Hepatocyte (in vitro differentiated cells): Measurements from ENCODE around the gene DDX52. TPM values are rescaled to one million over a fixed set of nuclear protein-coding genes. Genes with fewer than 3 reads are reported as not detected.
"Not testable (repeated sequence)": the region's sequence is repeated elsewhere in the genome, so short reads cannot be mapped to it uniquely, and the experiment has no call there.

Experiments
- DNase-seq: peaks from one replicate; pipeline ENCODE4 v3.0.0-alpha.2; 2016; ENCODE audit warnings: low spot score
- H2AFZ ChIP-seq: fragments of 200-600 bp; sonication (generic); 2 replicates; pipeline ENCODE4 v1.6.0; 2016; ENCODE audit warnings: antibody characterized with exemption, mild to moderate bottlenecking
- H3K27ac ChIP-seq: fragments of 200-600 bp; sonication (generic); 2 replicates; pipeline ENCODE4 v1.5.1; 2016; ENCODE audit warnings: mild to moderate bottlenecking
- H3K27me3 ChIP-seq: fragments of 200-600 bp; sonication (generic); 2 replicates; pipeline ENCODE4 v1.6.1; 2016
- H3K36me3 ChIP-seq: fragments of 200-600 bp; sonication (generic); replicated peaks from 2 replicates; pipeline ENCODE4 v1.5.1; 2016; ENCODE audit warnings: low read depth; ENCODE audit not compliant: insufficient read depth
- H3K4me1 ChIP-seq: fragments of 200-600 bp; sonication (generic); 2 replicates; pipeline ENCODE4 v1.5.1; 2016; ENCODE audit warnings: mild to moderate bottlenecking, moderate library complexity; ENCODE audit not compliant: insufficient read depth
- H3K4me2 ChIP-seq: fragments of 200-600 bp; sonication (generic); 2 replicates; pipeline ENCODE4 v1.6.0; 2016
- H3K4me3 ChIP-seq: fragments of 200-600 bp; sonication (generic); 2 replicates; pipeline ENCODE4 v1.5.1; 2016; ENCODE audit warnings: mild to moderate bottlenecking
- H3K79me2 ChIP-seq: fragments of 200-600 bp; sonication (generic); 2 replicates; pipeline ENCODE4 v1.6.0; 2017; ENCODE audit warnings: mild to moderate bottlenecking
- H3K9me2 ChIP-seq: fragments of 200-600 bp; sonication (generic); replicated peaks from 2 replicates; pipeline ENCODE4 v1.6.0; 2017; ENCODE audit warnings: mild to moderate bottlenecking; ENCODE audit not compliant: insufficient read depth
- H3K9me3 ChIP-seq: fragments of 200-600 bp; sonication (generic); 2 replicates; pipeline ENCODE4 v1.5.1; 2016; ENCODE audit warnings: low read depth, mild to moderate bottlenecking
- H4K20me1 ChIP-seq: fragments of 200-600 bp; sonication (generic); 2 replicates; pipeline ENCODE4 v1.6.0; 2016; ENCODE audit warnings: mild to moderate bottlenecking; ENCODE audit not compliant: insufficient read depth, poor library complexity, severe bottlenecking
- EZH2 ChIP-seq: fragments of 200-600 bp; sonication (generic); IDR thresholded peaks from 2 replicates; pipeline ENCODE4 v1.6.1; 2016; ENCODE audit warnings: antibody characterized with exemption, mild to moderate bottlenecking, borderline replicate concordance
- EZH2phosphoT487 ChIP-seq: fragments of 200-600 bp; sonication (generic); IDR thresholded peaks from one replicate; pipeline ENCODE4 v1.6.1; 2018; ENCODE audit warnings: antibody characterized with exemption, mild to moderate bottlenecking, low read depth, moderate library complexity; ENCODE audit not compliant: unreplicated experiment, severe bottlenecking
- WGBS: methylation state at CpG from one replicate; pipeline ENCODE4 v1.1.6; 2016; ENCODE audit warnings: low lambda C conversion rate; ENCODE audit errors: missing lambda C conversion rate; 5-methylcytosine and 5-hydroxymethylcytosine counted together
- polyA plus RNA-seq: library from polyadenylated mRNA; unstranded; fragments of >200 nt; fragmentation: Nextera tagmentation; extraction: Ambion mirVana; gene quantifications from 2 replicates; pipeline ENCODE4 v1.2.1, GENCODE V29; 2016
- total RNA-seq: library from RNA; depleted of rRNA; stranded (reverse); fragments of >200 nt; gene quantifications from 2 replicates; pipeline ENCODE4 v1.2.3, GENCODE V29; 2014
- TF ChIP-seq, protein P1 (sequence below): fragments of 200-600 bp; sonication (generic); IDR thresholded peaks from 2 replicates; pipeline ENCODE4 v1.5.1; 2016; ENCODE audit warnings: antibody characterized with exemption, mild to moderate bottlenecking; ENCODE audit not compliant: poor library complexity

Gene DDX52
- total and polyA plus RNA-seq, 2 experiments from 2014 or later, result 31.0 to 45.7 TPM

DNA sequence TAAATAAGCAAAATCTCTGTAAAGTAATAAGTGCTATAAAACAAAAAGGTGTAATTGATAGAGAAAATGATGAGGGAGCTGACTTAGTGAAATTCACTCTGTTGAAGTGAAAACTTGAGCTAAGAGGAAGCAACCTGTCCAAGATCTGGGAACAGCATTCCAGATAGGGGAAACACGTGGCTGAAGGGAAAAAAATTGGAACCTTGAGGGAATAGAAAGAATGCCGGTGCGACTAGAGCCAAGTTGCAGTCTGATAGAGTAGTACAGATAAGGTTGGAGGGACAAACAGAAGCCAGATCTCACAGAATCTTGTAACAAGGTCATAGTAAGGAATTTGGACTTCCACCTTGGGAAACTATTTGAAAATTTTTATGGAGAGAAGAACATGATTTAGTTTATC lies 623 bp upstream of the DDX52 start:
- peaks cover 6% of the 10 kb centered on the region for H3K27me3 ChIP-seq
- H3K27ac ChIP-seq, result peak overlapping the region; percentile 79
- H3K4me3 ChIP-seq, result peak overlapping the region; percentile 11
- TF ChIP-seq, protein P1, sequence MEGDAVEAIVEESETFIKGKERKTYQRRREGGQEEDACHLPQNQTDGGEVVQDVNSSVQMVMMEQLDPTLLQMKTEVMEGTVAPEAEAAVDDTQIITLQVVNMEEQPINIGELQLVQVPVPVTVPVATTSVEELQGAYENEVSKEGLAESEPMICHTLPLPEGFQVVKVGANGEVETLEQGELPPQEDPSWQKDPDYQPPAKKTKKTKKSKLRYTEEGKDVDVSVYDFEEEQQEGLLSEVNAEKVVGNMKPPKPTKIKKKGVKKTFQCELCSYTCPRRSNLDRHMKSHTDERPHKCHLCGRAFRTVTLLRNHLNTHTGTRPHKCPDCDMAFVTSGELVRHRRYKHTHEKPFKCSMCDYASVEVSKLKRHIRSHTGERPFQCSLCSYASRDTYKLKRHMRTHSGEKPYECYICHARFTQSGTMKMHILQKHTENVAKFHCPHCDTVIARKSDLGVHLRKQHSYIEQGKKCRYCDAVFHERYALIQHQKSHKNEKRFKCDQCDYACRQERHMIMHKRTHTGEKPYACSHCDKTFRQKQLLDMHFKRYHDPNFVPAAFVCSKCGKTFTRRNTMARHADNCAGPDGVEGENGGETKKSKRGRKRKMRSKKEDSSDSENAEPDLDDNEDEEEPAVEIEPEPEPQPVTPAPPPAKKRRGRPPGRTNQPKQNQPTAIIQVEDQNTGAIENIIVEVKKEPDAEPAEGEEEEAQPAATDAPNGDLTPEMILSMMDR, result no peak
- TF ChIP-seq EZH2 (no peak), EZH2phosphoT487 (no peak)
- no peaks in the 10 kb centered on the region for H3K9me2 ChIP-seq
- peaks cover 10% of the 10 kb centered on the region for H4K20me1 ChIP-seq
- H3K4me1 ChIP-seq, result peaks cover 27% of the 10 kb centered on the region
- H3K36me3 ChIP-seq, result no peaks in the 10 kb centered on the region
- H3K79me2 ChIP-seq, result peaks cover 40% of the 10 kb centered on the region
- H3K9me3 ChIP-seq, result no peaks in the 10 kb centered on the region
- 8% methylated on average over 3 of the region's 3 CpGs for WGBS
- DNase-seq, result peak; percentile 38
- peak overlapping the region; percentile 27 for H2AFZ ChIP-seq
- H3K4me2 ChIP-seq, result peak overlapping the region; percentile 67

DNA sequence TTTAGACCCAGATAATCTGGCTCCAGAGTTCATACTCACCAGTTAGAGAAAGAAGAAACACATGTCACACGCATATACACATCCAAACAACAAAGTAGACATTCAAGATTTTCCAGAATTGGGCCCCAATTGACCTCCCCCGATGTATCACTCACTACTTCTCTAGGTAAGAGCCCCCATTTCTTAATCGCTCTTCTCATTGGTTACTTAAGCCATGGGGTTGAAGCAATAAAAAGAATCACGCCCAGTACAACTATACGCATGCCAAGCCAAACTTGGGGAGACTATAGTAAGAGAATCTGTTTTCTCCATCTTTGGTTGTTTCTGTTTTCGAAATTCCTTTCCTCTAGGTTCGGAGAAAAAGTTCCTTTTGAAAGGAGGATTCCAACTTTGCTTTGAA lies 565 bp downstream of the DDX52 start:
- Histone ChIP-seq H3K4me1 (peaks cover 20% of the 10 kb centered on the region), H3K79me2 (peaks cover 51% of the 10 kb centered on the region), H3K4me3 (peak overlapping the region; percentile 80), H4K20me1 (peaks cover 10% of the 10 kb centered on the region), H3K27me3 (no peaks in the 10 kb centered on the region), H3K9me2 (no peaks in the 10 kb centered on the region), H2AFZ (peak overlapping the region; percentile 47), H3K27ac (peak overlapping the region; percentile 92), H3K9me3 (no peaks in the 10 kb centered on the region), H3K36me3 (no peaks in the 10 kb centered on the region), H3K4me2 (peak overlapping the region; percentile 82)
- TF ChIP-seq, protein P1, result no peak
- no peak for TF ChIP-seq EZH2phosphoT487
- TF ChIP-seq EZH2, result no peak
- DNase-seq, result peak; percentile 28
- WGBS, result 2% methylated on average over 7 of the region's 7 CpGs

DNA sequence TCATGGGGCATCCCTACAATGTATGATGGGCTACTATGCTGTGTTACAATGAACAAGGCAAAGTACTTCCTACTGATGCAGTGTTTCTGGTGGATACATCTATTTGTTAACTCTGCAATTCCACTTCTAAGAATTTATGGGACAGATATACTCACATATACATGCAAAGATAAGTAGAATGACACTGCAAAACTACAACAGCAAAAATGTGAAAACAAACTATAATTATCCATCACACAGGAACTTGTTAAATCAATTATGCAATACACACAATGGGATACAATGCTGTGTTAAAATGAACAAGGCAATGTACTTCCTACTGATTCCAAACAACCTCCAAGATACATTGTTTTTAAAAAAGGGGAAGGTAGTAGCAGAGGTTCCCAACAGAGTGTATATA lies 3.2 kb downstream of the DDX52 start:
- peak overlapping the region; percentile 25 for H3K4me2 ChIP-seq
- no peak for DNase-seq
- no peak overlapping the region for H2AFZ ChIP-seq
- TF ChIP-seq, protein P1, result no peak
- TF ChIP-seq EZH2phosphoT487 (no peak), EZH2 (no peak)
- H3K36me3 ChIP-seq, result no peaks in the 10 kb centered on the region
- H4K20me1 ChIP-seq, result peaks cover 10% of the 10 kb centered on the region
- H3K27ac ChIP-seq, result no peak overlapping the region
- no peaks in the 10 kb centered on the region for H3K9me3 ChIP-seq
- H3K9me2 ChIP-seq, result no peaks in the 10 kb centered on the region
- peaks cover 76% of the 10 kb centered on the region for H3K79me2 ChIP-seq
- peaks cover 20% of the 10 kb centered on the region for H3K4me1 ChIP-seq
- no peaks in the 10 kb centered on the region for H3K27me3 ChIP-seq
- no peak overlapping the region for H3K4me3 ChIP-seq

DNA sequence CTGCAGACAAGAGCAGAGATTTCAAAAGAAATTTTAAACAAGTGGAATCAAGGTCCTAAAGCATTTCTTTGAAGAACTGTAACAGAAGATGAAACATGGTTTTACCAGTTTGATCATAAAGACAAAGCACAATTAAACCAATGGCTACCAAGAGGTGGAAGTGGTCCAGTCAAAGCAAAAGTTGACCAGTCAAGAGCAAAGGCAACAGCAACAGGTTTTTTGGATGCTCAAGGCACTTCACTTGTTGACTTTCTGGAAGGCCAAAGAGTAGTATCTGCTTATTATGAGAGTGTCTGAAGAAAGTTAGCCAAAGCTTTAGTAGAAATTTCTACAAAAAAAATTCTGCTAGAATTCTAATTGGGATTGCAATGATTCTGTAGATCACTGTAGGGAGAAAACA lies 5.3 kb downstream of the DDX52 start:
- H3K4me3 ChIP-seq, result no peak overlapping the region
- H3K27me3 ChIP-seq, result no peaks in the 10 kb centered on the region
- no peak overlapping the region for H3K4me2 ChIP-seq
- TF ChIP-seq EZH2 (no peak), EZH2phosphoT487 (no peak)
- TF ChIP-seq, protein P1, result no peak
- peaks cover 83% of the 10 kb centered on the region for H3K79me2 ChIP-seq
- no peaks in the 10 kb centered on the region for H3K36me3 ChIP-seq
- no peak overlapping the region for H3K27ac ChIP-seq
- no peak for DNase-seq
- H2AFZ ChIP-seq, result no peak overlapping the region
- H4K20me1 ChIP-seq, result peaks cover 10% of the 10 kb centered on the region
- H3K9me3 ChIP-seq, result no peaks in the 10 kb centered on the region
- peaks cover 10% of the 10 kb centered on the region for H3K4me1 ChIP-seq
- no peaks in the 10 kb centered on the region for H3K9me2 ChIP-seq

DNA sequence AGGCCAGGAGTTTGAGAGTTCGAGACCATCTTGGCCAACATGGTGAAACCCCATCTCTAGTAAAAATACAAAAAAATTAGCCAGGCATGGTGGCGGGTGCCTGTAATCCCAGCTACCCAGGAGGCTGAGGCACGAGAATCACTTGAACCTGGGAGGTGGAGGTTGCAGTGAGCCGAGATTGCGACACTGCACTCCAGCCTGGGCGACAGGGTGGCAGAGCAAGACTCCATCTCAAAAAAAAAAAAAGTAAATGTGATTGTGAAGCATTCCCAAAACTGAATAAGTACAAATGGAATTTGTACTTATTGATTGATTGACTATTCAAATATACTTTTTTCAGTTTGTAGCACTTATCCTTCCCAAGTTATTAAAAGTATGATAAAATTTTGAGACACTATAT lies 26.8 kb downstream of the DDX52 start:
- not testable (repeated sequence) for H3K27me3 ChIP-seq, H3K4me3 ChIP-seq, H3K4me2 ChIP-seq, H3K27ac ChIP-seq, H3K79me2 ChIP-seq, H2AFZ ChIP-seq, H4K20me1 ChIP-seq, H3K36me3 ChIP-seq, DNase-seq, H3K9me3 ChIP-seq, H3K9me2 ChIP-seq, H3K4me1 ChIP-seq
- WGBS, result 97% methylated on average over 6 of the region's 6 CpGs
